ENCODE measurements around the gene NMBR. TPM values are rescaled to one million over a fixed set of nuclear protein-coding genes. Genes with fewer than 3 reads are reported as not detected.

Gene NMBR
- total RNA-seq, 4 donors from 2014 or later, result 0.41 TPM; not detected in 3

- Histone ChIP-seq H3K9me3 (no peaks in the 10 kb centered on the region), H3K27me3 (no peaks in the 10 kb centered on the region), H3K4me1 (no peaks in the 10 kb centered on the region), H3K36me3 (no peaks in the 10 kb centered on the region), H3K27ac (no peak overlapping the region), H3K4me3 (no peak overlapping the region)
- no peak for DNase-seq
- TF ChIP-seq, protein P1, sequence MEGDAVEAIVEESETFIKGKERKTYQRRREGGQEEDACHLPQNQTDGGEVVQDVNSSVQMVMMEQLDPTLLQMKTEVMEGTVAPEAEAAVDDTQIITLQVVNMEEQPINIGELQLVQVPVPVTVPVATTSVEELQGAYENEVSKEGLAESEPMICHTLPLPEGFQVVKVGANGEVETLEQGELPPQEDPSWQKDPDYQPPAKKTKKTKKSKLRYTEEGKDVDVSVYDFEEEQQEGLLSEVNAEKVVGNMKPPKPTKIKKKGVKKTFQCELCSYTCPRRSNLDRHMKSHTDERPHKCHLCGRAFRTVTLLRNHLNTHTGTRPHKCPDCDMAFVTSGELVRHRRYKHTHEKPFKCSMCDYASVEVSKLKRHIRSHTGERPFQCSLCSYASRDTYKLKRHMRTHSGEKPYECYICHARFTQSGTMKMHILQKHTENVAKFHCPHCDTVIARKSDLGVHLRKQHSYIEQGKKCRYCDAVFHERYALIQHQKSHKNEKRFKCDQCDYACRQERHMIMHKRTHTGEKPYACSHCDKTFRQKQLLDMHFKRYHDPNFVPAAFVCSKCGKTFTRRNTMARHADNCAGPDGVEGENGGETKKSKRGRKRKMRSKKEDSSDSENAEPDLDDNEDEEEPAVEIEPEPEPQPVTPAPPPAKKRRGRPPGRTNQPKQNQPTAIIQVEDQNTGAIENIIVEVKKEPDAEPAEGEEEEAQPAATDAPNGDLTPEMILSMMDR (IDR thresholded peaks at IDR 0.05), result no peak
- no peak for TF ChIP-seq POLR2A (IDR thresholded peaks at IDR 0.05)
- intact Hi-C loops (cut with DNase I; ENCODE audit: low total_unique reads), result no loop called here
Observed at GRCh38 chr6:142178129-142178528, 31.2 kb upstream of the NMBR start.

DNA sequence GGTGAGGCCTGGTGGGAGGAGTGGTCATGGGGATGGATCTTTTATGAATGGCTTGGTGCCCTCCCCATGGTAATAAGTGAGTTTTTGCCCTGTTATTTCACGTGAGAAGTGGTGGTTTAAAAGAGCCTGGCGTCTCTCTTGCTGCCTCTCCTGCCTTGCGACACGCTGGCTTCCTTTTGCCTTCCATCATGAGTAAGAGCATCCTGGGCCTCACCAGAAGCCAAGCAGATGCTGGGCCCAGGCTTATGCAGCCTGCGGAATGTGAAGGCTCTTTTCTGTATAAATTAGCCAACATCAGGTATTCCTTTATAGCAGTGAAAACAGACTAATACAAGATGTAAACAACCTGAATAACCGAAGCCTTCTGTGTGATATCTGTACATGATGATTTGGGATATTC is 27.8 kb upstream of the NMBR start:
- no peak overlapping the region for H3K27ac ChIP-seq
- H3K4me3 ChIP-seq, result no peak overlapping the region
- no peaks in the 10 kb centered on the region for H3K4me1 ChIP-seq
- DNase-seq, result no peak
- TF ChIP-seq POLR2A (IDR thresholded peaks at IDR 0.05), result no peak
- TF ChIP-seq, protein P1 (IDR thresholded peaks at IDR 0.05), result no peak
- H3K27me3 ChIP-seq, result no peaks in the 10 kb centered on the region
- H3K9me3 ChIP-seq, result no peaks in the 10 kb centered on the region
- intact Hi-C loops (cut with DNase I; ENCODE audit: low total_unique reads), result no loop called here
- no peaks in the 10 kb centered on the region for H3K36me3 ChIP-seq

GRCh38 chr6:142173980-142174379 is 27.1 kb upstream of the NMBR start:
- H3K36me3 ChIP-seq, result no peaks in the 10 kb centered on the region

DNA sequence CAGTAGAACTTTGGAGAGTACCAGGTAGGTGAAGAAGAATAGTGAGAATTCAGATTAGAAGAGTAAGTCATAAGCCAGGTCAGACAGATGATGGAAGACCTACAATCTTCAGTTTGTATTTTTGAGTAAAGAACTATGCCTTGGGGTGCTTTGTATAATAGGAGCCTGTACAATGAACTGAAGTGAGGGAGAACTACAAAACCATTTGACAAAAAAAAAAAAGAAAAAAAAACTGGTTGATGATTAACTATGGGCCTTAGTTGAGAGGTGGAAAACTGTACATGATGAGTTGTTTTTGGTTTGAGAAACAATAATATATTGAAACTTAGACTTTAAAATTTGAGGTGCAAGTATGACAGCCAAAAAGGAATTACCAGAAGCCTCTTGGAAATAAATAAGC is 25.8 kb upstream of the NMBR start:
- Histone ChIP-seq H3K27ac (no peak overlapping the region), H3K36me3 (no peaks in the 10 kb centered on the region), H3K4me3 (no peak overlapping the region), H3K9me3 (no peaks in the 10 kb centered on the region), H3K4me1 (no peaks in the 10 kb centered on the region), H3K27me3 (no peaks in the 10 kb centered on the region)
- DNase-seq, result no peak
- intact Hi-C loops (cut with DNase I; ENCODE audit: low total_unique reads), result no loop called here
- TF ChIP-seq, protein P1 (IDR thresholded peaks at IDR 0.05), result no peak
- TF ChIP-seq POLR2A (IDR thresholded peaks at IDR 0.05), result no peak

More at GRCh38 chr6:142173980-142174379, 27.1 kb upstream of the NMBR start:
- TF ChIP-seq, protein P1 (IDR thresholded peaks at IDR 0.05), result no peak
- no peak for TF ChIP-seq POLR2A (IDR thresholded peaks at IDR 0.05)
- Histone ChIP-seq H3K27ac (no peak overlapping the region), H3K4me1 (no peaks in the 10 kb centered on the region), H3K9me3 (no peaks in the 10 kb centered on the region), H3K27me3 (no peaks in the 10 kb centered on the region), H3K4me3 (no peak overlapping the region)
- intact Hi-C loops (cut with DNase I; ENCODE audit: low total_unique reads), result no loop called here
- no peak for DNase-seq

DNA sequence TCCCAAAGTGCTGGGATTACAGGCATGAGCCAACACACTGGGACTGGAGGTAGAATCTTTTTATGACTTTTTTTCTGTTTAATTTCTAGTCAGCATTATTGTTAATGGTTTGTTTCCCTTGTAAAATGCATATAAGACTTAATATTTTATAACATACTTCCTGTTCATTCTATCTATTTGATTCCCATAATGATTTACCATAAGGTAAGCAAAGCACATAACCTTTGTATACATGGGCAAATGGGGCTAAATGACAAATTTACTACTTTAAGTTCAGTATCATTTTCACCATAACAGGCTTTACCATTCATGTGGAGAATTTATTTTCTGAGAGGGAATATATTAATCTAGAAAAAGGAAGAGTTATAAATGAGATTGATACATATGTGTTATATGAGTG is 24.4 kb upstream of the NMBR start:
- no peaks in the 10 kb centered on the region for H3K27me3 ChIP-seq
- intact Hi-C loops (cut with DNase I; ENCODE audit: low total_unique reads), result no loop called here
- no peak for TF ChIP-seq POLR2A (IDR thresholded peaks at IDR 0.05)
- TF ChIP-seq, protein P1 (IDR thresholded peaks at IDR 0.05), result no peak
- no peaks in the 10 kb centered on the region for H3K4me1 ChIP-seq
- H3K27ac ChIP-seq, result no peak overlapping the region
- DNase-seq, result no peak
- H3K4me3 ChIP-seq, result no peak overlapping the region
- H3K9me3 ChIP-seq, result no peaks in the 10 kb centered on the region
- H3K36me3 ChIP-seq, result no peaks in the 10 kb centered on the region

All from uterus (tissue), 4 donors.